HCT116 (cell line): ENCODE data around the gene FBXO17. TPM values are rescaled to one million over a fixed set of nuclear protein-coding genes. Genes with fewer than 3 reads are reported as not detected.

Experiments used
- ATAC-seq: fragments of 200-7000 bp; cut with Tn5 transposase; 2 replicates; pipeline ENCODE4 v1.9.1; 2020; ENCODE audit warnings: mild to moderate bottlenecking, moderate library complexity
- BruUV-seq: library from RNA; stranded (reverse); fragments of 400-500 nt; replicated peaks from 2 replicates; lab custom pipeline; 2021; lab: Mats Ljungman, UMichigan
- CTCF ChIA-PET: fragments of 300-600 bp; sonication (Branson Sonifier 250); formaldehyde crosslinking; loops from one replicate; lab custom pipeline; 2021; ENCODE audit warnings: antibody characterized with exemption; lab: Charles Lee
- POLR2A ChIA-PET: fragments of 300-600, 350-600 bp; sonication (Branson Sonifier 250); formaldehyde crosslinking; loops from one replicate; lab custom pipeline; 2021; ENCODE audit warnings: antibody characterized with exemption; lab: Charles Lee
- RAD21 ChIA-PET, 2 experiments: fragments of 300-600 bp; sonication (Branson Sonifier 250); formaldehyde crosslinking; loops; one replicate each; lab custom pipeline; 2023; ENCODE audit warnings: low total read pairs in 2 of 2; ENCODE audit not compliant: uncharacterized antibody in 2 of 2, unreplicated experiment in 2 of 2, low non-redundant PET in 1 of 2; lab: Charles Lee
- DNase-seq: peaks from one replicate; pipeline ENCODE4 v3.0.0-alpha.2; 2010; ENCODE audit warnings: low read depth, low spot score
- H2AFZ ChIP-seq: fragments of 200-600 bp; shearing (Covaris generic), sonication (generic); 2 replicates; pipeline ENCODE4 v1.6.1; 2017; ENCODE audit warnings: low read depth, mixed run types, mixed read lengths, antibody characterized with exemption, low read length; ENCODE audit not compliant: poor library complexity, severe bottlenecking
- H3K27ac ChIP-seq: 2 replicates; pipeline ENCODE4 v1.5.1; 2012; ENCODE audit warnings: low read depth, low read length
- H3K27me3 ChIP-seq: fragments of 200-600 bp; sonication (generic); 2 replicates; pipeline ENCODE4 v1.6.1; 2016; ENCODE audit warnings: mixed run types, low read length, mixed read lengths; ENCODE audit not compliant: insufficient read depth
- H3K36me3 ChIP-seq, 2 experiments: fragments of 200-500 bp in 1 of 2; fragments of 200-600 bp in 1 of 2; sonication (Bioruptor generic) in 1 of 2; sonication (generic) in 1 of 2; 2 replicates each; pipeline versions ENCODE4 v1.5.1 to v1.6.1; 2014 to 2016; ENCODE audit warnings: low read length in 2 of 2, inconsistent platforms in 1 of 2, mixed read lengths in 1 of 2, mixed run types in 1 of 2; ENCODE audit not compliant: insufficient read depth in 2 of 2, control insufficient read depth in 1 of 2
- H3K4me1 ChIP-seq, 2 experiments: fragments of 200-600 bp in 1 of 2; sonication (generic) in 1 of 2; 2 replicates each; pipeline versions ENCODE4 v1.5.1 to v1.6.1; 2012 to 2017; ENCODE audit warnings: low read length in 2 of 2, inconsistent platforms in 1 of 2, mild to moderate bottlenecking in 1 of 2, mixed read lengths in 1 of 2, mixed run types in 1 of 2, moderate library complexity in 1 of 2; ENCODE audit not compliant: insufficient read depth in 2 of 2, control insufficient read depth in 1 of 2
- H3K4me2 ChIP-seq: fragments of 200-600 bp; sonication (generic); 2 replicates; pipeline ENCODE4 v1.6.1; 2017; ENCODE audit warnings: mixed run types, low read length, mixed read lengths
- H3K4me3 ChIP-seq, 2 experiments: fragments of 200-600 bp in 1 of 2; sonication (generic) in 1 of 2; replicated peaks in 1 of 2; 2 replicates each; pipeline ENCODE4 v1.5.1; 2011 to 2016; ENCODE audit warnings: low read length in 2 of 2, control low read depth in 1 of 2, low read depth in 1 of 2, mild to moderate bottlenecking in 1 of 2, mixed read lengths in 1 of 2, mixed run types in 1 of 2
- H3K79me2 ChIP-seq: fragments of 200-600 bp; sonication (generic); 2 replicates; pipeline ENCODE4 v1.6.1; 2017; ENCODE audit warnings: mild to moderate bottlenecking, mixed run types, low read length, moderate library complexity, mixed read lengths; ENCODE audit not compliant: insufficient read depth
- H3K9ac ChIP-seq: fragments of 200-600 bp; sonication (generic); 2 replicates; pipeline ENCODE4 v1.6.1; 2016; ENCODE audit warnings: low read length, mixed read lengths
- H3K9me2 ChIP-seq: fragments of 200-600 bp; sonication (generic), shearing (Covaris generic); 2 replicates; pipeline ENCODE4 v1.6.1; 2017; ENCODE audit warnings: mixed run types, mild to moderate bottlenecking, moderate library complexity; ENCODE audit not compliant: insufficient read depth
- H3K9me3 ChIP-seq, 2 experiments: fragments of 200-500 bp in 1 of 2; fragments of 200-600 bp in 1 of 2; sonication (Bioruptor generic) in 1 of 2; sonication (generic) in 1 of 2; 2 replicates each; pipeline ENCODE4 v1.6.1; 2014 to 2017; ENCODE audit warnings: low read length in 2 of 2, mixed read lengths in 2 of 2, inconsistent platforms in 1 of 2, low read depth in 1 of 2, mild to moderate bottlenecking in 1 of 2, mixed run types in 1 of 2, moderate library complexity in 1 of 2; ENCODE audit not compliant: control insufficient read depth in 1 of 2, insufficient read depth in 1 of 2
- H4K20me1 ChIP-seq: fragments of 200-600 bp; sonication (generic), shearing (Covaris generic); 2 replicates; pipeline ENCODE4 v1.6.1; 2017; ENCODE audit warnings: mixed run types, mild to moderate bottlenecking, moderate library complexity; ENCODE audit not compliant: insufficient read depth
- ATF3 ChIP-seq: IDR thresholded peaks from 2 replicates; pipeline ENCODE4 v1.6.1; 2012
- CBX3 ChIP-seq: IDR thresholded peaks from 2 replicates; pipeline ENCODE4 v1.6.1; 2012; ENCODE audit warnings: low read depth
- CEBPB ChIP-seq: IDR thresholded peaks from 2 replicates; pipeline ENCODE4 v1.6.1; 2012; ENCODE audit warnings: low read depth
- EGR1 ChIP-seq: IDR thresholded peaks from 2 replicates; pipeline ENCODE4 v1.6.1; 2012; ENCODE audit warnings: low read depth
- ELF1 ChIP-seq: IDR thresholded peaks from 2 replicates; pipeline ENCODE4 v1.6.1; 2012; ENCODE audit warnings: low read depth, borderline replicate concordance
- FOSL1 ChIP-seq: IDR thresholded peaks from 2 replicates; pipeline ENCODE4 v1.6.1; 2012; ENCODE audit warnings: low read depth
- MAX ChIP-seq: IDR thresholded peaks from 2 replicates; pipeline ENCODE4 v1.6.1; 2012
- POLR2A ChIP-seq: IDR thresholded peaks from 2 replicates; pipeline ENCODE4 v1.7.0; 2011; ENCODE audit warnings: borderline replicate concordance; ENCODE audit not compliant: insufficient read depth, insufficient read length; ENCODE audit errors: extremely low read depth
- RAD21 ChIP-seq: IDR thresholded peaks from 2 replicates; pipeline ENCODE4 v1.6.1; 2012; ENCODE audit warnings: low read depth, mild to moderate bottlenecking
- SP1 ChIP-seq: IDR thresholded peaks from 2 replicates; pipeline ENCODE4 v1.6.1; 2012; ENCODE audit warnings: low read depth
- SRF ChIP-seq: IDR thresholded peaks from 2 replicates; pipeline ENCODE4 v1.6.1; 2012; ENCODE audit warnings: low read depth
- TCF7L2 ChIP-seq: IDR thresholded peaks from 2 replicates; pipeline ENCODE4 v1.7.0; 2011; ENCODE audit warnings: borderline replicate concordance, inconsistent platforms; ENCODE audit not compliant: insufficient read depth, insufficient read length; ENCODE audit errors: extremely low read depth
- ZFX ChIP-seq: fragments of 450-650 bp; IDR thresholded peaks from 2 replicates; pipeline ENCODE4 v1.6.1; 2017
- ZNF274 ChIP-seq: fragments of 200-500 bp; sonication (Bioruptor generic); IDR thresholded peaks from 2 replicates; pipeline ENCODE4 v1.6.1; 2014; ENCODE audit warnings: mild to moderate bottlenecking, low read depth, low read length, inconsistent platforms
- intact Hi-C: fragments of 100-400 bp; cut with micrococcal nuclease; formaldehyde crosslinking; loops from 2 replicates; pipeline ENCODE4 v1.10.0; 2022
- total RNA-seq: library from RNA; stranded (reverse); gene quantifications from one replicate; pipeline ENCODE4 v1.2.1, GENCODE V29; 2021; ENCODE audit not compliant: unreplicated experiment
- TF ChIP-seq, protein P1 (sequence below): IDR thresholded peaks from 2 replicates; pipeline ENCODE4 v1.6.1; 2012; ENCODE audit warnings: low read depth
- TF ChIP-seq, protein P2 (sequence below): IDR thresholded peaks from 2 replicates; pipeline ENCODE4 v1.6.1; 2011; ENCODE audit warnings: mild to moderate bottlenecking, low read length, moderate library complexity; ENCODE audit not compliant: insufficient replicate concordance; ENCODE audit errors: extremely low read depth
- TF ChIP-seq, protein P3 (sequence below), 3 experiments: fragments of 200-600 bp in 1 of 3; sonication (generic) in 1 of 3; IDR thresholded peaks in 2 of 3; conservative IDR thresholded peaks in 1 of 3; 2 replicates each; pipeline ENCODE4 v1.5.1; 2012 to 2017; ENCODE audit warnings: low read depth in 2 of 3, low read length in 2 of 3, antibody characterized with exemption in 1 of 3, borderline replicate concordance in 1 of 3, control low read depth in 1 of 3, mild to moderate bottlenecking in 1 of 3, mixed read lengths in 1 of 3, mixed run types in 1 of 3, moderate library complexity in 1 of 3; ENCODE audit not compliant: insufficient read depth in 1 of 3

The FBXO17 gene
- total RNA-seq, 1 experiment from 2014 or later: 18.5 TPM

DNA sequence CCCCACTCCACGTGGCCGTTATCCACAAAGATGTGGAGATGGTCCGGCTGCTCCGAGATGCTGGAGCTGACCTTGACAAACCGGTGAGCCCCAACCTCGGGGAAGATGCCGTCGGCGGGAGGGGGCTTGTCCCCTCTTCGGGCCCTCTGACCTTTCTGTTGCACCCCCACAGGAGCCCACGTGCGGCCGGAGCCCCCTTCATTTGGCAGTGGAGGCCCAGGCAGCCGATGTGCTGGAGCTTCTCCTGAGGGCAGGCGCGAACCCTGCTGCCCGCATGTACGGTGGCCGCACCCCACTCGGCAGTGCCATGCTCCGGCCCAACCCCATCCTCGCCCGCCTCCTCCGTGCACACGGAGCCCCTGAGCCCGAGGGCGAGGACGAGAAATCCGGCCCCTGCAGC lies 68.3 kb downstream of the FBXO17 start (continued):
- TF ChIP-seq SP1 (no peak), ATF3 (no peak), SRF (no peak), RAD21 (no peak), ZNF274 (no peak), FOSL1 (no peak), CEBPB (no peak), ZFX (no peak)
- TF ChIP-seq, protein P1, sequence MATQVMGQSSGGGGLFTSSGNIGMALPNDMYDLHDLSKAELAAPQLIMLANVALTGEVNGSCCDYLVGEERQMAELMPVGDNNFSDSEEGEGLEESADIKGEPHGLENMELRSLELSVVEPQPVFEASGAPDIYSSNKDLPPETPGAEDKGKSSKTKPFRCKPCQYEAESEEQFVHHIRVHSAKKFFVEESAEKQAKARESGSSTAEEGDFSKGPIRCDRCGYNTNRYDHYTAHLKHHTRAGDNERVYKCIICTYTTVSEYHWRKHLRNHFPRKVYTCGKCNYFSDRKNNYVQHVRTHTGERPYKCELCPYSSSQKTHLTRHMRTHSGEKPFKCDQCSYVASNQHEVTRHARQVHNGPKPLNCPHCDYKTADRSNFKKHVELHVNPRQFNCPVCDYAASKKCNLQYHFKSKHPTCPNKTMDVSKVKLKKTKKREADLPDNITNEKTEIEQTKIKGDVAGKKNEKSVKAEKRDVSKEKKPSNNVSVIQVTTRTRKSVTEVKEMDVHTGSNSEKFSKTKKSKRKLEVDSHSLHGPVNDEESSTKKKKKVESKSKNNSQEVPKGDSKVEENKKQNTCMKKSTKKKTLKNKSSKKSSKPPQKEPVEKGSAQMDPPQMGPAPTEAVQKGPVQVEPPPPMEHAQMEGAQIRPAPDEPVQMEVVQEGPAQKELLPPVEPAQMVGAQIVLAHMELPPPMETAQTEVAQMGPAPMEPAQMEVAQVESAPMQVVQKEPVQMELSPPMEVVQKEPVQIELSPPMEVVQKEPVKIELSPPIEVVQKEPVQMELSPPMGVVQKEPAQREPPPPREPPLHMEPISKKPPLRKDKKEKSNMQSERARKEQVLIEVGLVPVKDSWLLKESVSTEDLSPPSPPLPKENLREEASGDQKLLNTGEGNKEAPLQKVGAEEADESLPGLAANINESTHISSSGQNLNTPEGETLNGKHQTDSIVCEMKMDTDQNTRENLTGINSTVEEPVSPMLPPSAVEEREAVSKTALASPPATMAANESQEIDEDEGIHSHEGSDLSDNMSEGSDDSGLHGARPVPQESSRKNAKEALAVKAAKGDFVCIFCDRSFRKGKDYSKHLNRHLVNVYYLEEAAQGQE: no peak
- TF ChIP-seq, all 23 proteins: peak for 0

GRCh38 chr19:38905620-38906019 lies 69.9 kb downstream of the FBXO17 start:
- no peaks in the 10 kb centered on the region for H4K20me1 ChIP-seq
- no TSS peak for BruUV-seq
- POLR2A ChIA-PET: no interaction called here
- H3K9me3 ChIP-seq: peaks cover 0 to 5% of the 10 kb centered on the region in 2 experiments; a peak in 1 of 4 replicates
- RAD21 ChIA-PET: no interaction called here
- intact Hi-C loops: no loop called here
- H3K27me3 ChIP-seq: no peaks in the 10 kb centered on the region
- no peak overlapping the region for H3K9ac ChIP-seq
- no peak overlapping the region for H3K4me2 ChIP-seq
- peaks cover 0 to 16% of the 10 kb centered on the region in 2 experiments; a peak in 1 of 4 replicates for H3K36me3 ChIP-seq
- H2AFZ ChIP-seq: no peak overlapping the region
- H3K4me3 ChIP-seq: no peak overlapping the region
- DNase-seq (no peak), ATAC-seq (no peak)
- CTCF ChIA-PET: interaction anchor here (0.6 to 0.9 kb wide), 2 partner anchors 24 to 25 kb away, joined by 3 to 4 read pairs; partner anchors contain the start of genes MRPS12 and SARS2
- peaks cover 14% of the 10 kb centered on the region for H3K79me2 ChIP-seq
- no peak overlapping the region for H3K27ac ChIP-seq
- H3K9me2 ChIP-seq: no peaks in the 10 kb centered on the region
- H3K4me1 ChIP-seq: peaks cover 0 to 3% of the 10 kb centered on the region in 2 experiments; a peak in 1 of 4 replicates
- TF ChIP-seq, protein P2, sequence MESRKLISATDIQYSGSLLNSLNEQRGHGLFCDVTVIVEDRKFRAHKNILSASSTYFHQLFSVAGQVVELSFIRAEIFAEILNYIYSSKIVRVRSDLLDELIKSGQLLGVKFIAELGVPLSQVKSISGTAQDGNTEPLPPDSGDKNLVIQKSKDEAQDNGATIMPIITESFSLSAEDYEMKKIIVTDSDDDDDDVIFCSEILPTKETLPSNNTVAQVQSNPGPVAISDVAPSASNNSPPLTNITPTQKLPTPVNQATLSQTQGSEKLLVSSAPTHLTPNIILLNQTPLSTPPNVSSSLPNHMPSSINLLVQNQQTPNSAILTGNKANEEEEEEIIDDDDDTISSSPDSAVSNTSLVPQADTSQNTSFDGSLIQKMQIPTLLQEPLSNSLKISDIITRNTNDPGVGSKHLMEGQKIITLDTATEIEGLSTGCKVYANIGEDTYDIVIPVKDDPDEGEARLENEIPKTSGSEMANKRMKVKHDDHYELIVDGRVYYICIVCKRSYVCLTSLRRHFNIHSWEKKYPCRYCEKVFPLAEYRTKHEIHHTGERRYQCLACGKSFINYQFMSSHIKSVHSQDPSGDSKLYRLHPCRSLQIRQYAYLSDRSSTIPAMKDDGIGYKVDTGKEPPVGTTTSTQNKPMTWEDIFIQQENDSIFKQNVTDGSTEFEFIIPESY: no peak
- TF ChIP-seq FOSL1 (no peak), EGR1 (no peak), ATF3 (no peak), SP1 (no peak), ELF1 (no peak), POLR2A (no peak), SRF (no peak), MAX (no peak), CBX3 (no peak), TCF7L2 (no peak), ZNF274 (no peak)
- TF ChIP-seq, protein P3, sequence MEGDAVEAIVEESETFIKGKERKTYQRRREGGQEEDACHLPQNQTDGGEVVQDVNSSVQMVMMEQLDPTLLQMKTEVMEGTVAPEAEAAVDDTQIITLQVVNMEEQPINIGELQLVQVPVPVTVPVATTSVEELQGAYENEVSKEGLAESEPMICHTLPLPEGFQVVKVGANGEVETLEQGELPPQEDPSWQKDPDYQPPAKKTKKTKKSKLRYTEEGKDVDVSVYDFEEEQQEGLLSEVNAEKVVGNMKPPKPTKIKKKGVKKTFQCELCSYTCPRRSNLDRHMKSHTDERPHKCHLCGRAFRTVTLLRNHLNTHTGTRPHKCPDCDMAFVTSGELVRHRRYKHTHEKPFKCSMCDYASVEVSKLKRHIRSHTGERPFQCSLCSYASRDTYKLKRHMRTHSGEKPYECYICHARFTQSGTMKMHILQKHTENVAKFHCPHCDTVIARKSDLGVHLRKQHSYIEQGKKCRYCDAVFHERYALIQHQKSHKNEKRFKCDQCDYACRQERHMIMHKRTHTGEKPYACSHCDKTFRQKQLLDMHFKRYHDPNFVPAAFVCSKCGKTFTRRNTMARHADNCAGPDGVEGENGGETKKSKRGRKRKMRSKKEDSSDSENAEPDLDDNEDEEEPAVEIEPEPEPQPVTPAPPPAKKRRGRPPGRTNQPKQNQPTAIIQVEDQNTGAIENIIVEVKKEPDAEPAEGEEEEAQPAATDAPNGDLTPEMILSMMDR (IDR thresholded peaks at IDR 0.05 in 2 of 3, conservative IDR thresholded peaks at IDR 0.05 in 1 of 3; ENCODE audit: borderline replicate concordance in 1 of 3, insufficient read depth in 1 of 3, low read depth in 2 of 3, low read length in 2 of 3): no peak
